Measurements from ENCODE around the gene PLAC9. TPM values are rescaled to one million over a fixed set of nuclear protein-coding genes. Genes with fewer than 3 reads are reported as not detected.

PLAC9 gene
- total and polyA plus RNA-seq, 2 experiments from 2014 or later = 1.1 to 11.0 TPM

DNA sequence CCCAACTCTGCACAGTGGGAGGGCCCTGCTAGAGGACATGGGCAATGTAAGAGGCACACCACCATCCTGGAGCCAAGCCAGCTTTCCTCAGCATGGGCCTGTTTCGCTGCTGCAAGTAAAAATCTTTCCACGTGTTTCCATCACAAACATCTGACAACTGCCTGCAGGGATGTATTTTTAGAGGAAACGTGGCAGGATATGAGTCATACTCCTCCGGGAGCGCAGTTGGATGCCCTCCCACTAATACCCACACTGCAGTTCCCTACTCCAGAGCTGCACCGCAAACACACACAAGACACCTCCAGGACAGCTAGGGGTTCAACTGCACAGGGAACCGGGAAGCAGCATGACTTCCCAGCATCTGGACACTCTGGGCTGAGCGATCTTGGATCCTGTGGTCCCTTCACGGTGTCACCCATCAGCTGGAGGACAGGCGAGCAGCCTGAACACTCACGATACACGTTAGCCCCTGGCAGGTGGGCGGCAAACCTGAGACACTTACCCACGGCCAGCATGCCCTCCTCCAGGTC lies 26.1 kb downstream of the PLAC9 start (continued):
- TF ChIP-seq, protein P1, sequence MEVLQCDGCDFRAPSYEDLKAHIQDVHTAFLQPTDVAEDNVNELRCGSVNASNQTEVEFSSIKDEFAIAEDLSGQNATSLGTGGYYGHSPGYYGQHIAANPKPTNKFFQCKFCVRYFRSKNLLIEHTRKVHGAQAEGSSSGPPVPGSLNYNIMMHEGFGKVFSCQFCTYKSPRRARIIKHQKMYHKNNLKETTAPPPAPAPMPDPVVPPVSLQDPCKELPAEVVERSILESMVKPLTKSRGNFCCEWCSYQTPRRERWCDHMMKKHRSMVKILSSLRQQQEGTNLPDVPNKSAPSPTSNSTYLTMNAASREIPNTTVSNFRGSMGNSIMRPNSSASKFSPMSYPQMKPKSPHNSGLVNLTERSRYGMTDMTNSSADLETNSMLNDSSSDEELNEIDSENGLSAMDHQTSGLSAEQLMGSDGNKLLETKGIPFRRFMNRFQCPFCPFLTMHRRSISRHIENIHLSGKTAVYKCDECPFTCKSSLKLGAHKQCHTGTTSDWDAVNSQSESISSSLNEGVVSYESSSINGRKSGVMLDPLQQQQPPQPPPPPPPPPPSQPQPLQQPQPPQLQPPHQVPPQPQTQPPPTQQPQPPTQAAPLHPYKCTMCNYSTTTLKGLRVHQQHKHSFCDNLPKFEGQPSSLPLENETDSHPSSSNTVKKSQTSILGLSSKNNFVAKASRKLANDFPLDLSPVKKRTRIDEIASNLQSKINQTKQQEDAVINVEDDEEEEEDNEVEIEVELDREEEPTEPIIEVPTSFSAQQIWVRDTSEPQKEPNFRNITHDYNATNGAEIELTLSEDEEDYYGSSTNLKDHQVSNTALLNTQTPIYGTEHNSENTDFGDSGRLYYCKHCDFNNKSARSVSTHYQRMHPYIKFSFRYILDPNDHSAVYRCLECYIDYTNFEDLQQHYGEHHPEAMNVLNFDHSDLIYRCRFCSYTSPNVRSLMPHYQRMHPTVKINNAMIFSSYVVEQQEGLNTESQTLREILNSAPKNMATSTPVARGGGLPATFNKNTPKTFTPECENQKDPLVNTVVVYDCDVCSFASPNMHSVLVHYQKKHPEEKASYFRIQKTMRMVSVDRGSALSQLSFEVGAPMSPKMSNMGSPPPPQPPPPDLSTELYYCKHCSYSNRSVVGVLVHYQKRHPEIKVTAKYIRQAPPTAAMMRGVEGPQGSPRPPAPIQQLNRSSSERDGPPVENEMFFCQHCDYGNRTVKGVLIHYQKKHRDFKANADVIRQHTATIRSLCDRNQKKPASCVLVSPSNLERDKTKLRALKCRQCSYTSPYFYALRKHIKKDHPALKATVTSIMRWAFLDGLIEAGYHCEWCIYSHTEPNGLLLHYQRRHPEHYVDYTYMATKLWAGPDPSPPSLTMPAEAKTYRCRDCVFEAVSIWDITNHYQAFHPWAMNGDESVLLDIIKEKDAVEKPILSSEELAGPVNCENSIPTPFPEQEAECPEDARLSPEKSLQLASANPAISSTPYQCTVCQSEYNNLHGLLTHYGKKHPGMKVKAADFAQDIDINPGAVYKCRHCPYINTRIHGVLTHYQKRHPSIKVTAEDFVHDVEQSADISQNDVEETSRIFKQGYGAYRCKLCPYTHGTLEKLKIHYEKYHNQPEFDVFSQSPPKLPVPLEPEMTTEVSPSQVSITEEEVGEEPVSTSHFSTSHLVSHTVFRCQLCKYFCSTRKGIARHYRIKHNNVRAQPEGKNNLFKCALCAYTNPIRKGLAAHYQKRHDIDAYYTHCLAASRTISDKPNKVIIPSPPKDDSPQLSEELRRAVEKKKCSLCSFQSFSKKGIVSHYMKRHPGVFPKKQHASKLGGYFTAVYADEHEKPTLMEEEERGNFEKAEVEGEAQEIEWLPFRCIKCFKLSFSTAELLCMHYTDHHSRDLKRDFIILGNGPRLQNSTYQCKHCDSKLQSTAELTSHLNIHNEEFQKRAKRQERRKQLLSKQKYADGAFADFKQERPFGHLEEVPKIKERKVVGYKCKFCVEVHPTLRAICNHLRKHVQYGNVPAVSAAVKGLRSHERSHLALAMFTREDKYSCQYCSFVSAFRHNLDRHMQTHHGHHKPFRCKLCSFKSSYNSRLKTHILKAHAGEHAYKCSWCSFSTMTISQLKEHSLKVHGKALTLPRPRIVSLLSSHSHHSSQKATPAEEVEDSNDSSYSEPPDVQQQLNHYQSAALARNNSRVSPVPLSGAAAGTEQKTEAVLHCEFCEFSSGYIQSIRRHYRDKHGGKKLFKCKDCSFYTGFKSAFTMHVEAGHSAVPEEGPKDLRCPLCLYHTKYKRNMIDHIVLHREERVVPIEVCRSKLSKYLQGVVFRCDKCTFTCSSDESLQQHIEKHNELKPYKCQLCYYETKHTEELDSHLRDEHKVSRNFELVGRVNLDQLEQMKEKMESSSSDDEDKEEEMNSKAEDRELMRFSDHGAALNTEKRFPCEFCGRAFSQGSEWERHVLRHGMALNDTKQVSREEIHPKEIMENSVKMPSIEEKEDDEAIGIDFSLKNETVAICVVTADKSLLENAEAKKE (CRISPR knock-in tag; IDR thresholded peaks at IDR 0.05) = no peak
- TF ChIP-seq, protein P2, sequence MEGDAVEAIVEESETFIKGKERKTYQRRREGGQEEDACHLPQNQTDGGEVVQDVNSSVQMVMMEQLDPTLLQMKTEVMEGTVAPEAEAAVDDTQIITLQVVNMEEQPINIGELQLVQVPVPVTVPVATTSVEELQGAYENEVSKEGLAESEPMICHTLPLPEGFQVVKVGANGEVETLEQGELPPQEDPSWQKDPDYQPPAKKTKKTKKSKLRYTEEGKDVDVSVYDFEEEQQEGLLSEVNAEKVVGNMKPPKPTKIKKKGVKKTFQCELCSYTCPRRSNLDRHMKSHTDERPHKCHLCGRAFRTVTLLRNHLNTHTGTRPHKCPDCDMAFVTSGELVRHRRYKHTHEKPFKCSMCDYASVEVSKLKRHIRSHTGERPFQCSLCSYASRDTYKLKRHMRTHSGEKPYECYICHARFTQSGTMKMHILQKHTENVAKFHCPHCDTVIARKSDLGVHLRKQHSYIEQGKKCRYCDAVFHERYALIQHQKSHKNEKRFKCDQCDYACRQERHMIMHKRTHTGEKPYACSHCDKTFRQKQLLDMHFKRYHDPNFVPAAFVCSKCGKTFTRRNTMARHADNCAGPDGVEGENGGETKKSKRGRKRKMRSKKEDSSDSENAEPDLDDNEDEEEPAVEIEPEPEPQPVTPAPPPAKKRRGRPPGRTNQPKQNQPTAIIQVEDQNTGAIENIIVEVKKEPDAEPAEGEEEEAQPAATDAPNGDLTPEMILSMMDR (conservative IDR thresholded peaks at IDR 0.05; ENCODE audit: low read depth in 2 of 2) = no peak
- TF ChIP-seq JUNB (IDR thresholded peaks at IDR 0.05; ENCODE audit: unreplicated experiment) = no peak

DNA sequence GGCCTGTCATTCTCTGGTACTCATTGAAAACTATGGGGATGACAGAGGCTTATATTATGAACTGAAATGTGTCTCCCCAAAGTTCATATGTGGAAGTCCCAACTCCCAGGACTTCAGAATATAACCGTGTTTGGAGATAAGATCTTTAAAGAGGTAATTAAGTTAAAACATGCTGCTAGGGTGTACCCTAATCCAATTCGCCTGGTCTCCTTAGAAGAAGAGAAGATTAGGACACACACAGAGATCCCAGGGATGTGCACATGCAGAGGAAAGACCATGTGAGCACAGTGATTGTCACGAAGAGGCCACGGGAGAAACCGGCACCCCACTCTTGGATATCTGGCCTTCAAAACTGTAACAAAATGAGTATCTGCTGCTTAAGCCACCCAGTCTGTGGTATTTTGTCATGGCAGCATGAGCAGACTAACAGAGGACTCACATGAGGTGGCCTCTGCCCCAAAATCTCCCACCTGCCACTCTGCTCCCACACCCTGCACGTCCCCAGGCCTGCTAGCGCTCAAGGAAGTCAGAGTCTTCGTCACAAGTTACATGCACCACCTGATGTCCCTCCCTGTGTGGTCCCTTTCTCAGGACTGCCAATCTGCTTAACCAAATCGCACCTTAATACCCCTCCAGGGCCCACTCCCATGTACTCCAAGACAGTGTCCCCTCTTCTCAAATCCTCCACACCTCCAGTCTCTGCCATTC lies 26.8 kb downstream of the PLAC9 start:
- no peak for DNase-seq (ENCODE audit: low spot score)

More for the DNA sequence above, 26.8 kb downstream of the PLAC9 start:
- Histone ChIP-seq H2AFZ (no peak overlapping the region), H3F3A (replicated peaks; ENCODE audit: low read depth) (no peaks in the 10 kb centered on the region), H3K79me2 (replicated peaks; ENCODE audit: insufficient read depth) (no peaks in the 10 kb centered on the region), H3K4me1 (ENCODE audit: insufficient read depth) (peaks cover 9% of the 10 kb centered on the region; the same call in 1 of the 2 replicates), H3K27ac (ENCODE audit: low read depth) (no peak overlapping the region), H4K20me1 (replicated peaks; ENCODE audit: insufficient read depth) (no peaks in the 10 kb centered on the region; the same call in 1 of the 2 replicates), H3K9me2 (ENCODE audit: insufficient read depth) (no peaks in the 10 kb centered on the region), H3K36me3 (ENCODE audit: insufficient read depth) (no peaks in the 10 kb centered on the region), H3K4me2 (no peak overlapping the region), H3K4me3 (no peak overlapping the region), H3K27me3 (ENCODE audit: insufficient read depth) (no peaks in the 10 kb centered on the region)
- peaks cover 9% of the 10 kb centered on the region for H3K27me3 Mint-ChIP-seq (ENCODE audit: insufficient read depth, low read depth, poor library complexity)
- H3K27ac Mint-ChIP-seq = no peak overlapping the region
- no peak for ATAC-seq
- H3K4me3 Mint-ChIP-seq = no peak overlapping the region
- H3K36me3 Mint-ChIP-seq (ENCODE audit: low read depth) = peaks cover 37% of the 10 kb centered on the region
- TF ChIP-seq NANOG (IDR thresholded peaks at IDR 0.05; ENCODE audit: borderline replicate concordance) = no peak
- TF ChIP-seq CREB1 (CRISPR knock-in tag; IDR thresholded peaks at IDR 0.05; ENCODE audit: low read depth) = no peak
- TF ChIP-seq, protein P3, sequence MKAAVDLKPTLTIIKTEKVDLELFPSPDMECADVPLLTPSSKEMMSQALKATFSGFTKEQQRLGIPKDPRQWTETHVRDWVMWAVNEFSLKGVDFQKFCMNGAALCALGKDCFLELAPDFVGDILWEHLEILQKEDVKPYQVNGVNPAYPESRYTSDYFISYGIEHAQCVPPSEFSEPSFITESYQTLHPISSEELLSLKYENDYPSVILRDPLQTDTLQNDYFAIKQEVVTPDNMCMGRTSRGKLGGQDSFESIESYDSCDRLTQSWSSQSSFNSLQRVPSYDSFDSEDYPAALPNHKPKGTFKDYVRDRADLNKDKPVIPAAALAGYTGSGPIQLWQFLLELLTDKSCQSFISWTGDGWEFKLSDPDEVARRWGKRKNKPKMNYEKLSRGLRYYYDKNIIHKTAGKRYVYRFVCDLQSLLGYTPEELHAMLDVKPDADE (IDR thresholded peaks at IDR 0.05) = no peak
- no peak for TF ChIP-seq ZNF331 (CRISPR knock-in tag; IDR thresholded peaks at IDR 0.05; ENCODE audit: low read depth)
- no peaks in the 10 kb centered on the region for H3K9me3 Mint-ChIP-seq
- peaks cover 16% of the 10 kb centered on the region for H3K4me1 Mint-ChIP-seq
